ENCODE results near the gene CLDN14.

- TF ChIP-seq CTCF (IDR thresholded peaks at IDR 0.05) (no peak), POLR2AphosphoS5 (IDR thresholded peaks at IDR 0.05; ENCODE audit: low read depth, low read length) (no peak), TCF7L2 (IDR thresholded peaks at IDR 0.05; ENCODE audit: low read depth, low read length) (no peak)
These were observed 42.2 kb downstream of the CLDN14 start for GRCh38 chr21:36437745-36438128.
